NOMO-1 (cell line): ENCODE data around the gene USF2.
"Not testable (repeated sequence)": the region's sequence is repeated elsewhere in the genome, so short reads cannot be mapped to it uniquely, and the experiment has no call there.

Experiments
- DNase-seq, 2 experiments: peaks; one replicate each; lab custom pipeline; 2025; ENCODE audit not compliant: unreplicated experiment in 2 of 2; lab: John Stamatoyannopoulos, UW

USF2 gene

DNA sequence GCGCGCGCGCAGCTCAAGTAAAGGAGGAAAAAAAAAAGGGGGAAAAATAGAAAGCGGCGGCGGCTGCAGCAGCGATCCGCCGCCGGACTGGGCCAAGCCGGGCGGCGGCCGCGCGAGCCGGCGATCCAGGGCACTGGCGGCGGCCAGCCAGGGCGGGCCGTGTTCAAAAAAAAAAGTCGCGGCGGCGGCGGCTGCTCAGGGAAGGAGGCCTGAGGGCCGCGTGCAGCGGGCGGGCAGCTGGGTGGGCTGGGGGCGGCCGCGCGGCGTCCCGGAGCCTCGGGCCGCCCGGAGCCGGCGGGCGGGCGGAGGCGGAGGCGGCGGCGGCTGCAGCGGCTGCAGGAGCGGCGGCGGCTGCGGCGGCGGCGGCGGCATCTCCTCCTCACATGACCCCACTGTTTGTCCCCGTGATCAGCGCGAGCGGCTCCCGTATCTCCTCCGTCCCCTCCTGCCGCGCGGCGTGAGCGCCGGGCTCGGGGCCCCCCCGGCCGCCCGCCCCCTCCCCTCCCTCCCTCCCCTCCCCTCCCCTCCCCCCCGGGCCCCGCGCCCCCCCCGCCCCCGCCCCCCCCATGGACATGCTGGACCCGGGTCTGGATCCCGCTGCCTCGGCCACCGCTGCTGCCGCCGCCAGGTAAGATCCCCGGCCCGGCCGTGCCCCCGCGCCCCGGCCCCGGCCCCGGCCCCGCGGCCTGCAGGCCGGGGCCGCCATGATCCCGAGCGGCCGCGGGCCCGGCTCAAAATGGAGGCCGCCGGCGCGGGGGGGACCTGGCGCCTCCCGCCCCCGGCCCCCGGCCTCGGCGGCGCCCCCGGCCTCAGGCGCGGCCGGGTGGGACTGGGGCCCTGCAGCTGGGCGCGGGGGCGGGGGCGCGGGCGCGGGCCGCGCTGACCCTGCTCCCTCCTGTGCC is at the start of gene USF2:
TSS of gene USF2 (plus strand) at position 427 of the 902 bp plus-strand sequence. CDS start at position 567, 140 bp downstream.
- DNase-seq: peak; percentile 16 to 56

DNA sequence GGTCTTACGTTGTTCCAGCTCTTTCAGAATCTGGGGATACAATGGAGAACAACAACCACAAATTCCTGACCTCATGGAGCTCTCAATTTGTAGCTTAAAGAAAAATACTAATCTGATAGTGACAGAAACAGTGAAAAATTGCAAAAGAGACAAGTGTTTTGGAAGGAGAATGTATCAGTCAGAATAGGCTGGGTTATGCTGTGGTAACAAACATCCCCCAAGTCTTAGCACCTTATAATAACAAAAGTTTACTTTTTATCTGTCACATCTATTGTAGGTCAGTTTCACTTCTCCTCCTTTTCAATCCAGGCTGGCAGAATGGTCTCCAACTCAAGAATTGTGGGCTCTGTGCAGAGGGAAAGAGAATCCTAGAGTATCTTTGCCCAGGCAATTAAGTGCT is 49.8 kb upstream of the USF2 start:
- no peak for DNase-seq

DNA sequence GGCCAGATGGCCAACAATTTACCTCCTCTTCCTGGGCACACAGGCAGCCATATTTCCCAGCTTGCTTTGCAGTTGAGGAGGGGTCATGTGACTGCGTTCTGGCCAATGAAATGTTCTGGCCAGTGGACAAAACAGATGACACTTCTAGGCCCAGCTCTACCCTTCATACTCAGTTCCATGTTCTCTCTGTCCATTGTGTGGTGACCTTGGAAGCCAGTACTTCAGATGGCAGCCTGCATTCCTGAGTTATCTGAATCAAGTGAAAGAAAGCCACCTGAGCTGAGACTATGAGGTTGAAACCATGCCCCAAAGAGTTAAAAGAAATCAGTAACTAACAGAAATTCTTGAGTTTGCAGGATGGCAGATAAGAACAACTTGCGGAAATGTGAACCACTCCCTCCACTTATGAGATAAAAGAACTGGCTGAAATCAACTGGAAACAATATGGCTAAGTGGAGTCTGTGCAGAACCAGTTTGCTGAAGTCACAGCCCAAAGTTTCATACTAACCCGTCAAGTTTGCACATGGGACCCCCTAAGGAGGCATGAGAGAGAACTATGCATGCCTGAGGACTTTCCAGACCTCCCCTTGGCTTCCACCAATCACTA is 48.3 kb upstream of the USF2 start:
- DNase-seq: no peak

GRCh38 chr19:35220973-35221590 is 47.7 kb upstream of the USF2 start:
- not testable (repeated sequence) for DNase-seq

GRCh38 chr19:35222373-35223015 is 46.3 kb upstream of the USF2 start:
- DNase-seq: no peak

- DNase-seq: no peak
Measured at GRCh38 chr19:35223084-35223790, 45.5 kb upstream of the USF2 start.

- DNase-seq: no peak
Measured at GRCh38 chr19:35223862-35224505, 44.8 kb upstream of the USF2 start.

- no peak for DNase-seq
Measured at GRCh38 chr19:35224681-35225571, 43.8 kb upstream of the USF2 start.

GRCh38 chr19:35225951-35226350 is 42.8 kb upstream of the USF2 start:
- DNase-seq: no peak

DNA sequence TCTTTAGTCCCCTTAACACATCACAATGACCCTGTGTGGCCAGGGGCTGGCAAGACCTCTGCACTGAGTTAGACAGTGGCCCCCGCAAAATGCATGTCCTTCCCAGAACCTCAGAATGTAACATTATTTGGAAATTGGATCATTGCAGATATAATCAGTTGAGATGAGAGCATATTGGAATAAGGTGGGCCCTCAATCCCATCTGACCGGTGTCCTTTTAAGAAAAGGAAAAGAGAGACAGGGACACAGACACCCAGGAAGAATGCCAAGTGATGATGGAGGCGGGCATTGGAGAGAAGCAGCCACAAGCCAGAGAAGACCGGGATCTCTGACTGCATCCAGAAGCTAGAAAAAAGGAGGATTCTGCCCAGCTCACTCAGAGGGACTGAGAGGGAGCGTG is 42.0 kb upstream of the USF2 start:
- DNase-seq: no peak

- no peak for DNase-seq
Measured at GRCh38 chr19:35228177-35228930, 40.4 kb upstream of the USF2 start, which contains the start of gene FAM187B. Gene FAM187B, minus strand, starts transcription at chr19:35228739. Its CDS starts 59 bp downstream, at chr19:35228680.

- DNase-seq: no peak
Measured at GRCh38 chr19:35229601-35230000, 39.2 kb upstream of the USF2 start.

DNA sequence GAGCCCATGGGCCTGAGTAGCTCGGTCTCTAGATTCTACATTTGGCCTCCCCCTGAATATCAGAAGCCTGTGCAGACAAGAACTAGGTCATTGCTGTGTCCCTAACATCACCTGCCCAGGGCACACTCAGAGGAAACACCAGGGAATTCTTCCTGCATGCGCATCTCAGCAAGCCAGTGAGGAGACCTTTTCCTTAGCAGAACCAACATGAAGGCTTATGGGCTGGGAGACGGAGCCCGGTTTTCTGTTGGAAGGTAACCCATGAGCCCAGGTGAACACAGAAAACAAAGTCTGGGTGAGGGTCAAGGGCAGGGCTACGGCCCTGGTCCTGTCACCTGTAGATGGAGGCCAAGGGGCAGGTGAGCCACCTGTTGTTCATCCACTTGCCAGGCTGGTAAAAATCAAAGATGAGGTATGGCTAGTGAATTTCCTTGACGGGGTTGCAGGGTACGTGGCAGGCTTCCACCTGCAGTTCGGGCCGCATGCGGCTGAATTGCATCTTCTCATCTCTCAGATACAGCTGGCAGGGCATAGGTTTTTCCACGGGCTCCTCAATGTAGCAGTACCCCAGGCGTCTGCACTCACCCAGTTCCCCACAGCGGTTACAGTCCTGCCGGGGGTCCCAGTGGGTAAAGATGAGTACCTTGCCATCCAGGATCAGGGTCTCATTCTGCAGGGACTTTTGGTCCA is 36.7 kb upstream of the USF2 start:
- DNase-seq: no peak

GRCh38 chr19:35232912-35233311 is 35.9 kb upstream of the USF2 start:
- no peak for DNase-seq

GRCh38 chr19:35236638-35237400 is 31.9 kb upstream of the USF2 start:
- DNase-seq: peak in 1 of 2 experiments; percentile 3

DNA sequence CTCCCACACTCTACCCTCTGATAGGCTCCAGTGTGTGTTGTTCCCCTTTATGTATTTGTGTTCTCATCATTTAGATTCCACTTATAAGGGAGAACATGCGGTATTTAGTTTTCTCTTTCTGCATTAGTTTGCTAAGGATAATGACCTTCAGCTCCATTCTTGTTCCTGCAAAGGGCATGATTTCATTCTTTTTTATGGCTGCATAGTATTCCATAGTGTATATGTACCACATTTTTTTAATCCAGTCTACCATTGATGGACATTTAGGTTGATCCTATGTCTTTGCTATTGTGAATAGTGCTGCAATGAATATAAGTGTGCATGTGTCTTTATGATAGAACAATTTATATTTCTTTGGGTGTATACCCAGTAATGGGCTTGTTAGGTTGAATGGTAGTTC is 29.2 kb upstream of the USF2 start:
- not testable (repeated sequence) for DNase-seq

GRCh38 chr19:35240327-35240726 is 28.4 kb upstream of the USF2 start:
- peak in 1 of 2 experiments; percentile 87 for DNase-seq
